ENCODE data around the gene CMTM4. TPM values are rescaled to one million over a fixed set of nuclear protein-coding genes. Genes with fewer than 3 reads are reported as not detected.
"Not testable (repeated sequence)": the region's sequence is repeated elsewhere in the genome, so short reads cannot be mapped to it uniquely, and the experiment has no call there.

CMTM4 gene
- polyA plus RNA-seq, 12 donors, result 8.4 to 18.7 (median 11.0) TPM; not detected in 1

- no peak for DNase-seq
Observed at GRCh38 chr16:66649636-66650205, 46.8 kb downstream of the CMTM4 start.

- DNase-seq, result no peak
Observed at GRCh38 chr16:66649167-66649566, 47.4 kb downstream of the CMTM4 start.

GRCh38 chr16:66647866-66648265 lies 48.7 kb downstream of the CMTM4 start:
- no peak for DNase-seq

GRCh38 chr16:66641387-66641786 lies 55.2 kb downstream of the CMTM4 start:
- DNase-seq, result no peak

- no peak for DNase-seq
Observed at GRCh38 chr16:66640724-66641314, 55.7 kb downstream of the CMTM4 start.

GRCh38 chr16:66639091-66639885 lies 57.3 kb downstream of the CMTM4 start:
- no peak for DNase-seq

GRCh38 chr16:66637806-66638205 lies 58.7 kb downstream of the CMTM4 start:
- DNase-seq, result no peak

GRCh38 chr16:66636199-66636598 lies 60.3 kb downstream of the CMTM4 start:
- DNase-seq, result no peak

- no peak for DNase-seq
Observed at GRCh38 chr16:66635406-66635805, 61.1 kb downstream of the CMTM4 start.

- no peak for DNase-seq
Observed at GRCh38 chr16:66634527-66635196, 61.9 kb downstream of the CMTM4 start.

- not testable (repeated sequence) for DNase-seq
Observed at GRCh38 chr16:66631558-66631957, 65.0 kb downstream of the CMTM4 start.

- DNase-seq, result not testable (repeated sequence)
Observed at GRCh38 chr16:66630561-66631260, 65.8 kb downstream of the CMTM4 start.

GRCh38 chr16:66629856-66630255 lies 66.7 kb downstream of the CMTM4 start:
- no peak for DNase-seq

GRCh38 chr16:66627611-66628378 lies 68.7 kb downstream of the CMTM4 start:
- DNase-seq, result not testable (repeated sequence)

GRCh38 chr16:66623755-66624154 lies 72.8 kb downstream of the CMTM4 start:
- no peak for DNase-seq

GRCh38 chr16:66622863-66623262 lies 73.7 kb downstream of the CMTM4 start:
- no peak for DNase-seq

GRCh38 chr16:66621973-66622372 lies 74.6 kb downstream of the CMTM4 start:
- no peak for DNase-seq

- DNase-seq, result no peak
Observed at GRCh38 chr16:66620429-66620795, 76.1 kb downstream of the CMTM4 start.

- DNase-seq, result no peak
Observed at GRCh38 chr16:66619534-66620428, 76.8 kb downstream of the CMTM4 start.
